ENCODE data around the gene LINGO3.

DNA sequence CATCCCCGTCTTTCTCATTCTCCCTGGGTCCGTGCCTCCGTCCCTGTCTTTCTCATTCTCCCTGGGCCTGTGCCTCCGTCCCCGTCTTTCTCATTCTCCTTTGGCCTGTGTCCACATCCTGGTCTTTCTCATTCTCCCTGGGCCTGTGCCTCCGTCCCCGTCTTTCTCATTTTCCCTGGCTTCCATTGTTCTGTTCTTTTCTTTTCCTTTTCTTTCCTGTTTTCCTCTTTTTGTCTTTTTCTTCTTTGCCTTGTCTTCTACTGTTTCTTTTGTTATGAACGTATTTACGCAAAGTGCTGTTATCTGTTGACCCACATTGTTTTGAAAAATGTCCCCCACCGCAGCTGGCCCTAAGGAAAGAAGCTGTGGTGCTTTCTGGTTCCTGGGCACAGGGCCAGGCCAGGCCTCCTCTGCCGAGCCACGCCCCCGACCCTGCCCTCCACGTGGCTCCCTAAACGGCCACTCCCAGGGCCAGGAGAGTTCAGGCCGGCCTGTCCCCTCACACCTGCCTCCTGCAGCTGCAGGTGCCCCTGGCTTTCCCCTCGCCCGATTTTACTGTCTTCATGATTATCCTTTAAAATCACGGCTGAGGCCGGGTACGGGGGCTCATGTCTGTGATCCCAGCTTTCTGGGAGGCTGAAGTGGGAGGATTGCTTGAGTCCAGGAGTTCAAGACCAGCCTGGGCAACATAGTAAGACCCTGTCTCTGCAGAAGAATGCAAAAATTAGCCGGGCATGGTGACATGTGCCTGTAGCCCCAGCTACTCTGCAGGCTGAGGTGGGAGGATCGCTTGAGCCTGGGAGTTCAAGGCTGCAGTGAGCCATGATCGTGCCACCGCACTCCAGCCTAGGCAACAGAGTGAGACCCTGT lies 38.1 kb upstream of the LINGO3 start:
- TF ChIP-seq POLR2AphosphoS5 (IDR thresholded peaks at IDR 0.05; ENCODE audit: borderline replicate concordance, low read depth, low read length) (no peak), EZH2 (IDR thresholded peaks at IDR 0.05) (no peak)
